GM12878 (cell line): Measurements from ENCODE around the gene ABHD12B. TPM values are rescaled to one million over a fixed set of nuclear protein-coding genes. Genes with fewer than 3 reads are reported as not detected.
A peak's percentile ranks its signal among the peaks of the same experiment; 100 is the strongest.

ENCODE experiments used
- ATF2 ChIP-seq: IDR thresholded peaks from 2 replicates; pipeline ENCODE4 v1.6.1; 2012; ENCODE audit warnings: low read length, inconsistent platforms
- BACH1 ChIP-seq: fragments of 450-650 bp; IDR thresholded peaks from 2 replicates; pipeline ENCODE4 v1.6.1; 2017; ENCODE audit warnings: mild to moderate bottlenecking, borderline replicate concordance
- BRCA1 ChIP-seq: IDR thresholded peaks from 2 replicates; pipeline ENCODE4 v1.6.1; 2011; ENCODE audit warnings: low read depth, low read length, improper control_type of control experiment
- CBX3 ChIP-seq: fragments of 200-600 bp; sonication (generic); IDR thresholded peaks from 2 replicates; pipeline ENCODE4 v1.6.1; 2016; ENCODE audit warnings: low read depth, borderline replicate concordance
- CUX1 ChIP-seq: IDR thresholded peaks from 2 replicates; pipeline ENCODE4 v1.6.1; 2012; ENCODE audit warnings: improper control_type of control experiment, low read depth, low read length; ENCODE audit not compliant: insufficient replicate concordance
- GABPA ChIP-seq: IDR thresholded peaks from 2 replicates; pipeline ENCODE4 v1.6.1; 2014; ENCODE audit warnings: antibody characterized with exemption, low read depth, mild to moderate bottlenecking, inconsistent platforms
- KLF5 ChIP-seq: fragments of 450-650 bp; IDR thresholded peaks from 2 replicates; pipeline ENCODE4 v1.6.1; 2014; ENCODE audit warnings: mild to moderate bottlenecking; ENCODE audit not compliant: partially characterized antibody
- MTA2 ChIP-seq: fragments of 450-650 bp; IDR thresholded peaks from 2 replicates; pipeline ENCODE4 v1.6.1; 2016; ENCODE audit warnings: low read depth, mild to moderate bottlenecking, moderate library complexity
- NFYB ChIP-seq: IDR thresholded peaks from 2 replicates; pipeline ENCODE4 v1.6.1; 2011; ENCODE audit warnings: low read depth, mild to moderate bottlenecking, low read length, improper control_type of control experiment, moderate library complexity; ENCODE audit not compliant: insufficient read depth
- NKRF ChIP-seq: fragments of 450-650 bp; conservative IDR thresholded peaks from 2 replicates; pipeline ENCODE4 v1.6.1; 2017; ENCODE audit warnings: mild to moderate bottlenecking, moderate library complexity
- PRDM15 ChIP-seq: fragments of 450-650 bp; formaldehyde crosslinking; IDR thresholded peaks from 2 replicates; pipeline ENCODE4 v1.4.0; 2020; ENCODE audit warnings: mild to moderate bottlenecking, moderate library complexity
- RCOR1 ChIP-seq: conservative IDR thresholded peaks from 2 replicates; pipeline ENCODE4 v1.6.1; 2012; ENCODE audit warnings: low read depth, low read length, improper control_type of control experiment
- STAT3 ChIP-seq: IDR thresholded peaks from 2 replicates; pipeline ENCODE4 v1.6.1; 2011; ENCODE audit warnings: low read depth, low read length, improper control_type of control experiment
- USF1 ChIP-seq: IDR thresholded peaks from 2 replicates; pipeline ENCODE4 v1.6.1; 2011; ENCODE audit warnings: borderline replicate concordance, low read depth, mild to moderate bottlenecking, moderate library complexity, mixed read lengths, low read length; ENCODE audit not compliant: insufficient read depth; ENCODE audit errors: extremely low read length
- polyA plus RNA-seq, 11 experiments: library from polyadenylated mRNA; depleted of rRNA in 4 of 11; unstranded in 6 of 11; stranded (reverse) in 5 of 11; fragments of >200 nt; fragmentation: Nextera tagmentation in 4 of 11; fragmentation: Illumina TruSeq in 1 of 11; extraction: Ambion mirVana in 4 of 11; extraction: Trizol in 1 of 11; gene quantifications; 1 replicate in 1 of 11; 2 replicates in 10 of 11; pipeline versions ENCODE4 v1.2.1 to v1.2.3, GENCODE V29; 2011 to 2016; ENCODE audit warnings: inconsistent platforms in 2 of 11, missing spikeins in 2 of 11, low read depth in 1 of 11
- total RNA-seq, 4 experiments: library from RNA; depleted of rRNA in 3 of 4; stranded (reverse); fragments of >200 nt in 3 of 4; fragmentation: Illumina TruSeq in 1 of 4; extraction: Trizol in 1 of 4; gene quantifications; 2 replicates each; pipeline versions ENCODE4 v1.2.1 to v1.2.3, GENCODE V29; 2013 to 2021

The ABHD12B gene
- total and polyA plus RNA-seq, 10 of the 15 experiments (the other 5 are each of a cell fraction or from before 2014, with no cell fraction given) = not detected

GRCh38 chr14:50823762-50824636 is 47.9 kb upstream of the ABHD12B start (continued):
- TF ChIP-seq PRDM15 = no peak
- no peak for TF ChIP-seq RCOR1
- TF ChIP-seq GABPA = no peak
- no peak for TF ChIP-seq BRCA1
- TF ChIP-seq ATF2 = no peak; the same call in 1 of the 2 replicates
- no peak for TF ChIP-seq CBX3
- TF ChIP-seq KLF5 = no peak
- no peak; the same call in 1 of the 2 replicates for TF ChIP-seq BACH1
- peak; percentile 93 for TF ChIP-seq MTA2
- TF ChIP-seq STAT3 = no peak
- no peak; the same call in 1 of the 2 replicates for TF ChIP-seq NKRF
- 0 out of 2 replicates have a peak, but pooled peaks have one; percentile 17 for TF ChIP-seq NFYB
- no peak for TF ChIP-seq CUX1
- TF ChIP-seq USF1 = no peak
